HepG2 (cell line): ENCODE results near the gene ZNF189. TPM values are rescaled to one million over a fixed set of nuclear protein-coding genes. Genes with fewer than 3 reads are reported as not detected.

Experiments
- CHD4 ChIP-seq: fragments of 200-600 bp; sonication (generic); IDR thresholded peaks from 2 replicates; pipeline ENCODE4 v1.7.0; 2017; ENCODE audit warnings: mild to moderate bottlenecking, low read length, borderline replicate concordance
- DDIT3 ChIP-seq: sonication (generic); formaldehyde crosslinking; IDR thresholded peaks from 2 replicates; pipeline ENCODE4 v1.4.0; 2020; ENCODE audit warnings: mild to moderate bottlenecking, missing genetic modification reagents
- EED ChIP-seq: sonication (generic); formaldehyde crosslinking; IDR thresholded peaks from 2 replicates; pipeline ENCODE4 v1.5.0; 2020; ENCODE audit warnings: mild to moderate bottlenecking, missing genetic modification reagents
- GLI4 ChIP-seq: sonication (generic); formaldehyde crosslinking; IDR thresholded peaks from 2 replicates; pipeline ENCODE4 v1.5.1; 2020; ENCODE audit warnings: missing genetic modification reagents, mild to moderate bottlenecking, moderate library complexity, borderline replicate concordance
- GPN1 ChIP-seq: sonication (generic); formaldehyde crosslinking; IDR thresholded peaks from 2 replicates; pipeline ENCODE4 v1.5.1; 2020; ENCODE audit warnings: missing genetic modification reagents, borderline replicate concordance
- HMGA1 ChIP-seq: sonication (generic); formaldehyde crosslinking; conservative IDR thresholded peaks from 2 replicates; pipeline ENCODE4 v1.4.0; 2020; ENCODE audit warnings: missing genetic modification reagents
- HNRNPK ChIP-seq: fragments of 200-400 bp; formaldehyde crosslinking; IDR thresholded peaks from 2 replicates; pipeline ENCODE4 v1.6.1; 2018; ENCODE audit warnings: low read length, low read depth, moderate library complexity, mild to moderate bottlenecking; ENCODE audit not compliant: poor library complexity, severe bottlenecking
- MLLT10 ChIP-seq: sonication (generic); formaldehyde crosslinking; IDR thresholded peaks from 2 replicates; pipeline ENCODE4 v1.4.0; 2020; ENCODE audit warnings: missing genetic modification reagents
- NPAS2 ChIP-seq: sonication (generic); formaldehyde crosslinking; IDR thresholded peaks from 2 replicates; pipeline ENCODE4 v1.8.0; 2022; ENCODE audit warnings: mild to moderate bottlenecking, missing genetic modification reagents, borderline replicate concordance
- NR3C1 ChIP-seq: sonication (generic); formaldehyde crosslinking; IDR thresholded peaks from 2 replicates; pipeline ENCODE4 v1.4.0; 2020; ENCODE audit warnings: missing genetic modification reagents
- PCBP2 ChIP-seq: fragments of 200-400 bp; formaldehyde crosslinking; optimal IDR thresholded peaks from 2 replicates; pipeline ENCODE3; 2018; ENCODE audit warnings: low read length, low read depth; ENCODE audit not compliant: poor library complexity, severe bottlenecking
- SAFB2 ChIP-seq: sonication (generic); formaldehyde crosslinking; IDR thresholded peaks from 2 replicates; pipeline ENCODE4 v1.5.1; 2020; ENCODE audit warnings: missing genetic modification reagents, low read depth, mild to moderate bottlenecking, borderline replicate concordance
- SIX1 ChIP-seq: sonication (generic); formaldehyde crosslinking; IDR thresholded peaks from 2 replicates; pipeline ENCODE4 v1.4.0; 2020; ENCODE audit warnings: missing genetic modification reagents, borderline replicate concordance
- ZHX2 ChIP-seq, 2 experiments: sonication (generic) in 1 of 2; formaldehyde crosslinking in 1 of 2; IDR thresholded peaks; 2 replicates each; pipeline versions ENCODE4 v1.6.1 to v1.9.0; 2014 to 2022; ENCODE audit warnings: antibody characterized with exemption in 1 of 2, borderline replicate concordance in 1 of 2, inconsistent platforms in 1 of 2, low read depth in 1 of 2, missing genetic modification reagents in 1 of 2
- ZNF136 ChIP-seq: sonication (generic); formaldehyde crosslinking; IDR thresholded peaks from 2 replicates; pipeline ENCODE4 v1.8.1; 2022; ENCODE audit warnings: low read depth, mild to moderate bottlenecking, moderate library complexity, missing genetic modification reagents
- polyA plus RNA-seq, 8 experiments: library from polyadenylated mRNA; depleted of rRNA in 3 of 8; stranded (reverse) in 7 of 8; unstranded in 1 of 8; fragments of >200 nt; fragmentation: Illumina TruSeq in 4 of 8; extraction: Trizol in 4 of 8; gene quantifications; 2 replicates each; pipeline versions ENCODE4 v1.2.1 to v1.2.3, GENCODE V29; 2011 to 2016; ENCODE audit warnings: low read depth in 4 of 8, missing spikeins in 1 of 8, mixed read lengths in 1 of 8; ENCODE audit not compliant: insufficient read depth in 1 of 8
- total RNA-seq, 5 experiments: library from RNA; depleted of rRNA; stranded (reverse); fragments of >200 nt; fragmentation: Illumina TruSeq; extraction: Trizol; gene quantifications; 2 replicates each; pipeline ENCODE4 v1.2.3, GENCODE V29; 2016; ENCODE audit warnings: low read depth in 1 of 5
- TF ChIP-seq, protein P1 (sequence below): sonication (generic); formaldehyde crosslinking; IDR thresholded peaks from 2 replicates; pipeline ENCODE4 v1.8.1; 2022; ENCODE audit warnings: low read depth, mild to moderate bottlenecking, missing genetic modification reagents
- TF ChIP-seq, protein P2 (sequence below): sonication (generic); formaldehyde crosslinking; IDR thresholded peaks from 2 replicates; pipeline ENCODE4 v1.4.0; 2020; ENCODE audit warnings: mild to moderate bottlenecking, missing genetic modification reagents

ZNF189 gene
- total and polyA plus RNA-seq, 2 of the 13 experiments (the other 11 are each of a cell fraction or from before 2014, with no cell fraction given), result 8.4 to 50.0 TPM

DNA sequence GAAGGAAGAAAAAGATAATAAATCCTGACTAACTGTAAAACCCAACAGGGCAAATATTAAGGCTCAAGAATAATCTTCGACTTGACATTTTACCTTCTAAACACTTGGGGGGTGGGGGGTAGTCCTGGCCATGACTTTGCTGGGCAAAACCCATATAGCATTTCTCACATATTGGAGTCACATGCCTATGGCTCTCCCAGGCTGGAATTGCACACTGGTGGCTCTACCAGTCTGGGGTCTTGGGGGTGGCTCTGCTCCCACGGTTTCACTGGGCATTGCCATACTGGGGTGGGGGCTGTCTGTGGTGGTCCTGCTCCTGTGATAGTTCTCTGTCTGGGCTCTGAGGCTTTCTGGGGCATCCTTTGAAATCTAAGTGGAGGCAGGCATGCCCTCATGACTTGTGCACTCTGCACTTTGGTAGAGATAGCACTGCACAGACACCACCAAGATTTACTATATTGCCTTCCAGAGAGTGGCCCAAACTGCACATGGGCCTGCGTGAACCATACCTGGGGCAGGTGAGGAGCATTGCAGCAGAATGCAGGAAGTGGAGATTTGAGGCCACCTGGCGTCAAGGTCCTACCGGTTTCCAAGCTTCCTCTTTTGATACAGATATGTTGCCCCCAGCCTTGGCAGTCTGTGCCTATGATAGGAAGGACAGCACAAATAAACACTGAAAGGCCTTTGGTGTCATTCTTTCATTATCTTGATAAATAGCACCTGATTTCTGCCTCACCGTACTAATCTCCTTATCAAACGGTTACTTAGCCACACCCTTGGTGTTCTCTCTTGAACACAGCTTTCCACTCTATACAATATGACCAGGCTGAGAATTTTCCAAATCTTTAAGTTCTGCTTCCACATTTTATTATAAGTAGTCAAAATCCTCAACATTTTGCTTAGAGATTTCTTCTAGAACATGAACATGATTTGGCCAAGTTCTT lies 43.6 kb upstream of the ZNF189 start (continued):
- TF ChIP-seq, protein P1, sequence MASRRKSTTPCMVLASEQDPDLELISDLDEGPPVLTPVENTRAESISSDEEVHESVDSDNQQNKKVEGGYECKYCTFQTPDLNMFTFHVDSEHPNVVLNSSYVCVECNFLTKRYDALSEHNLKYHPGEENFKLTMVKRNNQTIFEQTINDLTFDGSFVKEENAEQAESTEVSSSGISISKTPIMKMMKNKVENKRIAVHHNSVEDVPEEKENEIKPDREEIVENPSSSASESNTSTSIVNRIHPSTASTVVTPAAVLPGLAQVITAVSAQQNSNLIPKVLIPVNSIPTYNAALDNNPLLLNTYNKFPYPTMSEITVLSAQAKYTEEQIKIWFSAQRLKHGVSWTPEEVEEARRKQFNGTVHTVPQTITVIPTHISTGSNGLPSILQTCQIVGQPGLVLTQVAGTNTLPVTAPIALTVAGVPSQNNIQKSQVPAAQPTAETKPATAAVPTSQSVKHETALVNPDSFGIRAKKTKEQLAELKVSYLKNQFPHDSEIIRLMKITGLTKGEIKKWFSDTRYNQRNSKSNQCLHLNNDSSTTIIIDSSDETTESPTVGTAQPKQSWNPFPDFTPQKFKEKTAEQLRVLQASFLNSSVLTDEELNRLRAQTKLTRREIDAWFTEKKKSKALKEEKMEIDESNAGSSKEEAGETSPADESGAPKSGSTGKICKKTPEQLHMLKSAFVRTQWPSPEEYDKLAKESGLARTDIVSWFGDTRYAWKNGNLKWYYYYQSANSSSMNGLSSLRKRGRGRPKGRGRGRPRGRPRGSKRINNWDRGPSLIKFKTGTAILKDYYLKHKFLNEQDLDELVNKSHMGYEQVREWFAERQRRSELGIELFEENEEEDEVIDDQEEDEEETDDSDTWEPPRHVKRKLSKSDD (CRISPR knock-in tag), result peak; percentile 64; the same call in 1 of the 2 replicates
- TF ChIP-seq EED (CRISPR knock-in tag), result no peak
- no peak for TF ChIP-seq SAFB2 (CRISPR knock-in tag)
- TF ChIP-seq, protein P2, sequence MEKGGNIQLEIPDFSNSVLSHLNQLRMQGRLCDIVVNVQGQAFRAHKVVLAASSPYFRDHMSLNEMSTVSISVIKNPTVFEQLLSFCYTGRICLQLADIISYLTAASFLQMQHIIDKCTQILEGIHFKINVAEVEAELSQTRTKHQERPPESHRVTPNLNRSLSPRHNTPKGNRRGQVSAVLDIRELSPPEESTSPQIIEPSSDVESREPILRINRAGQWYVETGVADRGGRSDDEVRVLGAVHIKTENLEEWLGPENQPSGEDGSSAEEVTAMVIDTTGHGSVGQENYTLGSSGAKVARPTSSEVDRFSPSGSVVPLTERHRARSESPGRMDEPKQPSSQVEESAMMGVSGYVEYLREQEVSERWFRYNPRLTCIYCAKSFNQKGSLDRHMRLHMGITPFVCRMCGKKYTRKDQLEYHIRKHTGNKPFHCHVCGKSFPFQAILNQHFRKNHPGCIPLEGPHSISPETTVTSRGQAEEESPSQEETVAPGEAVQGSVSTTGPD (CRISPR knock-in tag), result no peak
- no peak for TF ChIP-seq GLI4 (CRISPR knock-in tag)
- TF ChIP-seq GPN1, result no peak
- TF ChIP-seq PCBP2, result no peak
- TF ChIP-seq CHD4, result peak; percentile 89; the same call in 1 of the 2 replicates
- no peak for TF ChIP-seq ZHX2 (IDR thresholded peaks at IDR 0.05; ENCODE audit: low read depth)
- TF ChIP-seq ZHX2 (CRISPR knock-in tag; IDR thresholded peaks at IDR 0.05; ENCODE audit: borderline replicate concordance), result no peak
- TF ChIP-seq SIX1 (CRISPR knock-in tag), result no peak
- TF ChIP-seq HMGA1 (CRISPR knock-in tag), result no peak
- no peak for TF ChIP-seq HNRNPK
- no peak for TF ChIP-seq NPAS2
- TF ChIP-seq NR3C1 (CRISPR knock-in tag), result no peak
- TF ChIP-seq MLLT10, result no peak
- peak; percentile 79 for TF ChIP-seq ZNF136 (CRISPR knock-in tag)
- no peak for TF ChIP-seq DDIT3
